ENCODE data around the gene PLIN3.
"Not testable (repeated sequence)": the region's sequence is repeated elsewhere in the genome, so short reads cannot be mapped to it uniquely, and the experiment has no call there.

The PLIN3 gene

DNA sequence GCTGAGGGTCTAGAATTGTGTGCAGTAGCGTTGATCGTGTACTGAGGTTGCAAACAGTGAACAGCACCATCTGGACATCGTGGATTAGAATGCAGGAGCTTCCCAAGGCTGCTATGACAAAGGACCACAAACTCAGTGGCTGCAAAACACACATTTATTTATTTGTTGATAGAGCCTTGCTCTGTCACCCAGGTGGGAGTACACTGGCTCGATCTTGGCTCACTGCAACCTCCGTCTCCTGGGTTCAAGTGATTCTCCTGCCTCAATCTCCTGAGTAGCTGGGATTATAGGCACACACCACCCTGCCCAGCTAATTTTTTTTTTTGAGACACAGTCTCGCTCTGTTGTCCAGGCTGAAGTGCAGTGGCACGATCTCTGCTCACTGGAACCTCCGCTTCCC, 39.5 kb upstream of the PLIN3 start:
- no peak for TF ChIP-seq CTCF (IDR thresholded peaks at IDR 0.05; ENCODE audit: control insufficient read depth, insufficient read depth, low read depth, low read length, missing control alignments)
- H3K4me3 ChIP-seq (ENCODE audit: control insufficient read depth, low read depth, low read length), result no peak overlapping the region
- no peak for DNase-seq (ENCODE audit: low read depth)

DNA sequence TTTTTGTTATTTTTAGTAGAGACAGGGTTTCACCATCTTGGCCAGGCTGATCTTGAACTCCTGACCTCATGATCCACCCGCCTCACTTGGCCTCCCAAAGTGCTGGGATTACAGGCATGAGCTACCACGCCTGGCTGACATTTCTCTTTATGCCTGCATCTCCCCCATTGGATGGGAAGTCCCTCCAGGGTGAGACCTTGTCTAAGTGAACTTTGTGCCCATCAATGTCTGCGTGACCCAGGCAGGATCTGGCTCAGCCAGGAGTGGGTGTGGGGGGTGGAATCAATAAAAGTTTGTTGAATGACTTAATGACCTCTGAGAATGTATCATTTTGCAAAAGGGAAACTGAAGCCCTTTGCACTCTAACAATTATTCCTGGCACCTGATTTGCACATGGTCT, 37.0 kb upstream of the PLIN3 start:
- H3K4me3 ChIP-seq (ENCODE audit: control insufficient read depth, low read depth, low read length), result no peak overlapping the region
- TF ChIP-seq CTCF (IDR thresholded peaks at IDR 0.05; ENCODE audit: control insufficient read depth, insufficient read depth, low read depth, low read length, missing control alignments), result no peak
- no peak for DNase-seq (ENCODE audit: low read depth)

DNA sequence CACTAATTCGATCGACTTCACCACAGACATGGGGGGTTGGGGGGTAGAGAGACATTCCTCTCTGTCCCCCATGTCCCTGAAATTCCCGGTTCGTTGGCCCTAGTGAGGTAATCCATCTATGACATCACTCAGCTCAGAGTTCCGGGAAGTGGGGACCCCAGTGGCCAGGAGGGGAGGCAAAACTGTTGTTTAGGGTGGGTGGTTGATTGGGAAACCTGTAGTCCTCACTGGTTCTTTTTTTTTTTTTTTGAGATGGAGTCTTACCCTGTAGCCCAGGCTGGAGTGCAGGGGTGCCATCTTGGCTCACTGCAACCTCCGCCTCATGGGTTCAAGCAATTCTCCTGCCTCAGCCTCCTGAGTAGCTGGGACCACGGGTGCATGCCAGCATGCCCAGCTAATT, 35.3 kb upstream of the PLIN3 start, which contains the start of gene ARRDC5:
TSS of gene ARRDC5 (minus strand) at position 101 of the 400 bp plus-strand sequence. CDS start at position 30, 71 bp downstream.
- TF ChIP-seq CTCF (IDR thresholded peaks at IDR 0.05; ENCODE audit: control insufficient read depth, insufficient read depth, low read depth, low read length, missing control alignments), result no peak
- H3K4me3 ChIP-seq (ENCODE audit: control insufficient read depth, low read depth, low read length), result no peak within 1 kb of the TSS
- DNase-seq (ENCODE audit: low read depth), result no peak

GRCh38 chr19:4900879-4901278, 33.4 kb upstream of the PLIN3 start:
- not testable (repeated sequence) for H3K4me3 ChIP-seq (ENCODE audit: control insufficient read depth, low read depth, low read length); DNase-seq (ENCODE audit: low read depth)

- H3K4me3 ChIP-seq (ENCODE audit: control insufficient read depth, low read depth, low read length), result no peak overlapping the region
- no peak for TF ChIP-seq CTCF (IDR thresholded peaks at IDR 0.05; ENCODE audit: control insufficient read depth, insufficient read depth, low read depth, low read length, missing control alignments)
- DNase-seq (ENCODE audit: low read depth), result no peak
Measured at GRCh38 chr19:4897146-4897545, 29.7 kb upstream of the PLIN3 start.

GRCh38 chr19:4896372-4896771, 28.9 kb upstream of the PLIN3 start:
- DNase-seq (ENCODE audit: low read depth), result no peak
- no peak for TF ChIP-seq CTCF (IDR thresholded peaks at IDR 0.05; ENCODE audit: control insufficient read depth, insufficient read depth, low read depth, low read length, missing control alignments)
- H3K4me3 ChIP-seq (ENCODE audit: control insufficient read depth, low read depth, low read length), result no peak overlapping the region

GRCh38 chr19:4892962-4893361, 25.5 kb upstream of the PLIN3 start:
- H3K4me3 ChIP-seq (ENCODE audit: control insufficient read depth, low read depth, low read length); DNase-seq (ENCODE audit: low read depth): not testable (repeated sequence)

DNA sequence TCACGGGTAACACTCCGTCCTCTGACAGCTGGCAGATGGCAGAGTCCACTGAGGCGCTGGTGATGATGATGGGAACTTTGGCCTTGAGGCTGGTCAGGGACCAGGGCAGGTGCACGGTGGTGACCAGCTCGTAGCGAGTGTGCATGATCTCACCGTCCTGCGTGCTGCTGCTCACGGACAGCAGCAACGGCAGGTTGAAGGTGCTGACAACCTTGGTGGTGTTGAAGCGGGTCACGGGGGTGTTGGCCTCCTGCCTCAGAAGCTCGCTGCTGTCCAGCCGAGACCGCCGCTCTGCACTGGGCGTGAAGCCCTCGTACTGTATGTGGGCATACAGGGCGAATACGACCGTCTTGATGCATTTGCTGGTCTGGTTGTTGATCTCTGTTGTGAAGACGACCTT, 23.6 kb upstream of the PLIN3 start:
- no peak for DNase-seq (ENCODE audit: low read depth)
- TF ChIP-seq CTCF (IDR thresholded peaks at IDR 0.05; ENCODE audit: control insufficient read depth, insufficient read depth, low read depth, low read length, missing control alignments), result no peak
- no peak overlapping the region for H3K4me3 ChIP-seq (ENCODE audit: control insufficient read depth, low read depth, low read length)
